DOHH2 (cell line): ENCODE measurements around the gene PHF21A.

ENCODE experiments used
- EZH2phosphoT487 ChIP-seq: fragments of 200-600 bp; sonication (generic); IDR thresholded peaks from 2 replicates; pipeline ENCODE4 v1.6.1; 2017; ENCODE audit warnings: borderline replicate concordance, mild to moderate bottlenecking, antibody characterized with exemption, low read length, moderate library complexity, mixed read lengths
- TF ChIP-seq, protein P1 (sequence below): fragments of 200-600 bp; sonication (generic); IDR thresholded peaks from one replicate; pipeline ENCODE4 v1.5.1; 2014; ENCODE audit warnings: antibody characterized with exemption, mild to moderate bottlenecking, low read depth, low read length; ENCODE audit not compliant: poor library complexity, severe bottlenecking

DNA sequence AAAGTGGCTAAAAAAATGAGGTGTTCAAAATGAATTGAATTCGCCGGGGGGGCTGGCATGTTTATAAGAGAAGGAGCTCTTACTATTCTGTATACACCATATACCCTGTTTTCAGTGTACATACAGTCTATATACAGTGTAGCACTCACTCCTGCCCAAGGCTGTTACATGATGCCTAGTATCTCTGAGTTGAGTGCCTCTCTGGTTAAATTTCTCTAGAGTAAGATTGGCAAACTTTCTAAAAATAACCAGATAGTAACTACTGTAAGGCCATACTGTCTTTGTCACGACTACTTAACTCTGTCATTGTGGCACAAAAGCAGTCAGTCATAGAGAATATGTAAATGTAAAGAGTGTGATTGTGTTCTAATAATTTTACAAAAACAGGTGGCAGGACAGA lies 58.1 kb downstream of the PHF21A start:
- TF ChIP-seq, protein P1, sequence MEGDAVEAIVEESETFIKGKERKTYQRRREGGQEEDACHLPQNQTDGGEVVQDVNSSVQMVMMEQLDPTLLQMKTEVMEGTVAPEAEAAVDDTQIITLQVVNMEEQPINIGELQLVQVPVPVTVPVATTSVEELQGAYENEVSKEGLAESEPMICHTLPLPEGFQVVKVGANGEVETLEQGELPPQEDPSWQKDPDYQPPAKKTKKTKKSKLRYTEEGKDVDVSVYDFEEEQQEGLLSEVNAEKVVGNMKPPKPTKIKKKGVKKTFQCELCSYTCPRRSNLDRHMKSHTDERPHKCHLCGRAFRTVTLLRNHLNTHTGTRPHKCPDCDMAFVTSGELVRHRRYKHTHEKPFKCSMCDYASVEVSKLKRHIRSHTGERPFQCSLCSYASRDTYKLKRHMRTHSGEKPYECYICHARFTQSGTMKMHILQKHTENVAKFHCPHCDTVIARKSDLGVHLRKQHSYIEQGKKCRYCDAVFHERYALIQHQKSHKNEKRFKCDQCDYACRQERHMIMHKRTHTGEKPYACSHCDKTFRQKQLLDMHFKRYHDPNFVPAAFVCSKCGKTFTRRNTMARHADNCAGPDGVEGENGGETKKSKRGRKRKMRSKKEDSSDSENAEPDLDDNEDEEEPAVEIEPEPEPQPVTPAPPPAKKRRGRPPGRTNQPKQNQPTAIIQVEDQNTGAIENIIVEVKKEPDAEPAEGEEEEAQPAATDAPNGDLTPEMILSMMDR = no peak
- no peak for TF ChIP-seq EZH2phosphoT487
